Mesenchymal stem cell (in vitro differentiated cells and primary cell): ENCODE results near the gene DGKG.
A peak's percentile ranks its signal among the peaks of the same experiment; 100 is the strongest.

ENCODE experiments used
- DNase-seq: peaks from one replicate; pipeline ENCODE4 v3.0.0-alpha.2; 2013
- H2AFZ ChIP-seq: one replicate; pipeline ENCODE4 v1.6.1; 2013; ENCODE audit warnings: low read depth, mild to moderate bottlenecking, control low read depth, inconsistent platforms, low read length, moderate library complexity
- H2AK5ac ChIP-seq: 2 replicates; pipeline ENCODE4 v1.6.1; 2013; ENCODE audit warnings: low read length, moderate library complexity, mild to moderate bottlenecking, inconsistent platforms; ENCODE audit not compliant: severe bottlenecking
- H2BK120ac ChIP-seq: one replicate; pipeline ENCODE4 v1.6.1; 2013; ENCODE audit warnings: low read depth, mild to moderate bottlenecking, inconsistent platforms, low read length, moderate library complexity
- H2BK12ac ChIP-seq, 2 experiments: one replicate each; pipeline ENCODE4 v1.6.1; 2013; ENCODE audit warnings: inconsistent platforms in 2 of 2, low read length in 2 of 2, mild to moderate bottlenecking in 2 of 2, moderate library complexity in 2 of 2, control low read depth in 1 of 2
- H2BK15ac ChIP-seq: one replicate; pipeline ENCODE4 v1.6.1; 2013; ENCODE audit warnings: mild to moderate bottlenecking, low read depth, inconsistent platforms; ENCODE audit not compliant: poor library complexity, severe bottlenecking
- H2BK5ac ChIP-seq: 2 replicates; pipeline ENCODE4 v1.6.1; 2013; ENCODE audit warnings: low read depth, mild to moderate bottlenecking, low read length, control low read depth, inconsistent platforms; ENCODE audit not compliant: poor library complexity, severe bottlenecking
- H3K14ac ChIP-seq, 2 experiments: one replicate each; pipeline ENCODE4 v1.6.1; 2013; ENCODE audit warnings: inconsistent platforms in 2 of 2, low read length in 2 of 2, control low read depth in 1 of 2, mild to moderate bottlenecking in 1 of 2, moderate library complexity in 1 of 2
- H3K18ac ChIP-seq, 2 experiments: one replicate each; pipeline ENCODE4 v1.6.1; 2013; ENCODE audit warnings: inconsistent platforms in 2 of 2, low read length in 2 of 2, control low read depth in 1 of 2, low read depth in 1 of 2, mild to moderate bottlenecking in 1 of 2
- H3K23ac ChIP-seq, 2 experiments: one replicate each; pipeline ENCODE4 v1.6.1; 2013; ENCODE audit warnings: inconsistent platforms in 2 of 2, low read length in 2 of 2, mild to moderate bottlenecking in 2 of 2, moderate library complexity in 2 of 2, control low read depth in 1 of 2
- H3K27ac ChIP-seq: 2 replicates; pipeline ENCODE4 v1.5.1; 2013; ENCODE audit warnings: mild to moderate bottlenecking, moderate library complexity, low read length, control low read depth, inconsistent platforms; ENCODE audit not compliant: poor library complexity, severe bottlenecking
- H3K27me3 ChIP-seq, 2 experiments: 2 replicates each; pipeline versions ENCODE4 v1.6.1 to v1.7.0; 2013; ENCODE audit warnings: low read length in 2 of 2, mild to moderate bottlenecking in 2 of 2, moderate library complexity in 2 of 2, control low read depth in 1 of 2, inconsistent platforms in 1 of 2; ENCODE audit not compliant: control insufficient read depth in 1 of 2, insufficient read depth in 1 of 2
- H3K36me3 ChIP-seq, 2 experiments: 2 replicates each; pipeline versions ENCODE4 v1.6.1 to v1.7.0; 2013; ENCODE audit warnings: low read length in 2 of 2, control low read depth in 1 of 2, inconsistent platforms in 1 of 2, low read depth in 1 of 2, mild to moderate bottlenecking in 1 of 2; ENCODE audit not compliant: insufficient read depth in 2 of 2, control insufficient read depth in 1 of 2
- H3K4ac ChIP-seq, 2 experiments: one replicate each; pipeline ENCODE4 v1.6.1; 2013; ENCODE audit warnings: inconsistent platforms in 2 of 2, low read length in 2 of 2, mild to moderate bottlenecking in 2 of 2, moderate library complexity in 2 of 2, control low read depth in 1 of 2, low read depth in 1 of 2
- H3K4me1 ChIP-seq: 2 replicates; pipeline ENCODE4 v1.6.1; 2013; ENCODE audit warnings: low read depth, low read length, control low read depth; ENCODE audit not compliant: control insufficient read depth, insufficient read depth
- H3K4me2 ChIP-seq: 2 replicates; pipeline ENCODE4 v1.6.1; 2013; ENCODE audit warnings: low read length, mild to moderate bottlenecking, inconsistent platforms; ENCODE audit not compliant: poor library complexity, severe bottlenecking
- H3K4me3 ChIP-seq, 2 experiments: 2 replicates each; pipeline versions ENCODE4 v1.5.1 to v1.7.0; 2013; ENCODE audit warnings: low read length in 2 of 2, mild to moderate bottlenecking in 2 of 2, control low read depth in 1 of 2, low read depth in 1 of 2; ENCODE audit not compliant: insufficient read depth in 1 of 2
- H3K79me1 ChIP-seq: replicated peaks from 2 replicates; pipeline ENCODE4 v1.6.1; 2013; ENCODE audit warnings: mild to moderate bottlenecking, control low read depth, low read length, inconsistent platforms; ENCODE audit not compliant: poor library complexity, severe bottlenecking
- H3K9ac ChIP-seq: 2 replicates; pipeline ENCODE4 v1.7.0; 2013; ENCODE audit warnings: mild to moderate bottlenecking, low read length, moderate library complexity
- H3K9me3 ChIP-seq: 2 replicates; pipeline ENCODE4 v1.7.0; 2013; ENCODE audit warnings: mild to moderate bottlenecking, low read length; ENCODE audit not compliant: control insufficient read depth
- H4K8ac ChIP-seq: one replicate; pipeline ENCODE4 v1.6.1; 2013; ENCODE audit warnings: inconsistent platforms, mild to moderate bottlenecking, low read length, moderate library complexity
- H4K91ac ChIP-seq: one replicate; pipeline ENCODE4 v1.6.1; 2013; ENCODE audit warnings: mild to moderate bottlenecking, low read length, inconsistent platforms
- WGBS: methylation state at CpG from one replicate; pipeline ENCODE4 v1.1.7; 2013; ENCODE audit warnings: mixed read lengths; 5-methylcytosine and 5-hydroxymethylcytosine counted together

DGKG gene

DNA sequence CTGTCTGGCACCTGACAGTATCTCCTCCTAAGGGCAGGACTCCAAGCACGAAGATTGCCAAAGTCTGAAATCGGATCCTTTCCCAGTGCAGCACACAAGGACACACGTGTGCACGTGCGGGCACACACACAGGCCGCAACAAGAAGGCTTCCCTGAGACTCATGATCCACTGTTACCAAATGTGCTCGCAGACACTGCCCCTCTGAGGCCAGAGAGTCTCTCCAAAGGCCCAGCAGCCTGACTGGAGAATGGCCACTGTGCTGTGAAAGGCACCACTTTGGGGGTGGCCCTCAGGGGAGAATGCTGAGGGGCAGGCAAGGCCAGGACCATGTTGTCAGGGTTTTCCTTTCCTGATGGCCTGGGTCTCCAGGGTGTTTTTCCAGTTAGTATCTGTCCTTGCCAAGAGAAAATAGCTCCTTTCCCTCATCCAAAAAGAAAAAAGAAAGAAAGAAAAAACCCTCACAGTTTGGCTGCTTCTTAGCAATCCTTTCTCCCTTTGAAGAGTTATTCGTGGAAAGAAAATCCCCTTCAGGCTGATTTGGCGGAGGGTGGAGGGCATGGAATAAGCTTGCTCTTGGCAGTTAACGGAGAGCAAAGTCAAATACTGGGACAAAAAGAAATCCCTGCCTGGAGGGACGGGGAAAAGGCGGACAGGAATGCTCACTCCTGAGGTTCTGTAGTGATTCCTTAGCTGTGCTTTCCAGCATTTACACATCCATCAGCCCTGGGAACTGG, 141.0 kb downstream of the DGKG start:
- H4K8ac ChIP-seq: peak overlapping the region; percentile 55
- H2AFZ ChIP-seq: no peak overlapping the region
- peaks cover 3% of the 10 kb centered on the region for H3K4me1 ChIP-seq
- H2AK5ac ChIP-seq: no peak overlapping the region
- H3K36me3 ChIP-seq: no peaks in the 10 kb centered on the region
- no peak overlapping the region for H2BK15ac ChIP-seq
- no peak overlapping the region for H3K27ac ChIP-seq
- H3K4me3 ChIP-seq: no peak overlapping the region
- no peak overlapping the region for H3K14ac ChIP-seq
- no peak overlapping the region for H3K18ac ChIP-seq
- DNase-seq: no peak
- H3K9me3 ChIP-seq: no peaks in the 10 kb centered on the region
- WGBS: 89% methylated on average over 12 of the region's 12 CpGs
- no peaks in the 10 kb centered on the region for H3K79me1 ChIP-seq
- H3K4ac ChIP-seq: no peak overlapping the region
- H2BK5ac ChIP-seq: no peak overlapping the region
- H2BK120ac ChIP-seq: no peak overlapping the region
- peaks cover 10 to 34% of the 10 kb centered on the region in 2 experiments for H3K27me3 ChIP-seq
- no peak overlapping the region for H2BK12ac ChIP-seq
- H4K91ac ChIP-seq: peak overlapping the region; percentile 28
- no peak overlapping the region for H3K9ac ChIP-seq
- H3K4me2 ChIP-seq: no peak overlapping the region
- H3K23ac ChIP-seq: no peak overlapping the region

DNA sequence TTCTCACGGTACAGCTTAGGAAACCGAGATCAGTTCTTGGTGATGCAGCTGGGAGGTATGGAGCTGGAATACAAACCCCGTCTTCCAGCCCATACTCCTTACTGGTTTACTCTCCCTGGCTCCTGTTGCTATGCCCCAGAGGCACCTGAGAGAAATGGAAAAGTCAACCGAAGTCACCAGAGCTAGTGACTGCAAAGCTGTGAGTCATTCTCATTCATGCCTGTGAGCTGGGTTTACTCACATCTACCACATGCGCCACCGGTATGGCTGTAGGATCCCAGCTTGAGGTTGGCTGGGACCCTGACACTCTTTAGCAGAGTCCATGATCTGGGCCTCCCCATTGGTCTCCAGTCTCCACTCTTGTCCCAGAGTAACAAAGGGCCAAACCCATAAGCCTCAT, 141.7 kb downstream of the DGKG start:
- 93% methylated on average over 6 of the region's 6 CpGs for WGBS
- Histone ChIP-seq H2AK5ac (no peak overlapping the region), H3K4me1 (peaks cover 3% of the 10 kb centered on the region), H3K4me2 (no peak overlapping the region), H2BK5ac (no peak overlapping the region), H4K91ac (no peak overlapping the region), H2AFZ (no peak overlapping the region), H3K27me3 (peaks cover 10 to 28% of the 10 kb centered on the region in 2 experiments), H3K23ac (no peak overlapping the region), H3K18ac (no peak overlapping the region), H2BK12ac (no peak overlapping the region), H3K79me1 (no peaks in the 10 kb centered on the region), H3K4me3 (no peak overlapping the region), H3K27ac (no peak overlapping the region), H4K8ac (no peak overlapping the region), H3K14ac (no peak overlapping the region), H3K4ac (no peak overlapping the region), H3K36me3 (no peaks in the 10 kb centered on the region), H2BK120ac (no peak overlapping the region), H2BK15ac (no peak overlapping the region), H3K9ac (no peak overlapping the region), H3K9me3 (no peaks in the 10 kb centered on the region)
- DNase-seq: peak; percentile 14

DNA sequence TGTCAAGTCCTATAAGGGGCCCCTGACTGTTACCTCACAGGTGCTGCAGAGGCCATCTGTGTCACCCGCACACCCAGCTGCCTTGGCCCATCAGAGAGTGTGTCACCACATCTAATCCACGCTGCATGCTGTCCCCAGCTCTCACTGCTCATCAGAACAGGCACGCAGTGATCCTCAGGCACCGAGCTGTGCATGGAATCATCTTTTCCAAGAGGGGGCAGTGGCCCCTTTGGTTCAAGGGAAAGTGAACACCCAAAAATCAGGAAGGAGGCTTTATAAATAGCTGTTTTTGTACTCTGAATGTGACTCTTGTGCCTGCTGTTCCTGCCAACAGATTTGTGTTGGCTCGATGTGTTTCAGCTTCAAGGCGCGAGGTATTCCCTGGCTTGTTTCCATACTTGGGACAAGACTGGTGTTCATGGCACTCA, 142.8 kb downstream of the DGKG start:
- H3K9ac ChIP-seq: no peak overlapping the region
- no peak overlapping the region for H2BK12ac ChIP-seq
- H3K23ac ChIP-seq: no peak overlapping the region
- H3K4ac ChIP-seq: no peak overlapping the region
- no peak overlapping the region for H3K4me3 ChIP-seq
- H3K4me1 ChIP-seq: peaks cover 3% of the 10 kb centered on the region
- no peak overlapping the region for H2BK15ac ChIP-seq
- H2AFZ ChIP-seq: no peak overlapping the region
- no peak overlapping the region for H2BK120ac ChIP-seq
- no peak overlapping the region for H3K14ac ChIP-seq
- H3K9me3 ChIP-seq: no peaks in the 10 kb centered on the region
- 95% methylated on average over 7 of the region's 7 CpGs for WGBS
- H4K8ac ChIP-seq: no peak overlapping the region
- no peak overlapping the region for H4K91ac ChIP-seq
- no peaks in the 10 kb centered on the region for H3K79me1 ChIP-seq
- DNase-seq: no peak
- H2AK5ac ChIP-seq: no peak overlapping the region
- no peak overlapping the region for H3K27ac ChIP-seq
- peaks cover 10 to 19% of the 10 kb centered on the region in 2 experiments for H3K27me3 ChIP-seq
- no peaks in the 10 kb centered on the region for H3K36me3 ChIP-seq
- H3K4me2 ChIP-seq: no peak overlapping the region
- no peak overlapping the region for H2BK5ac ChIP-seq
- no peak overlapping the region for H3K18ac ChIP-seq

DNA sequence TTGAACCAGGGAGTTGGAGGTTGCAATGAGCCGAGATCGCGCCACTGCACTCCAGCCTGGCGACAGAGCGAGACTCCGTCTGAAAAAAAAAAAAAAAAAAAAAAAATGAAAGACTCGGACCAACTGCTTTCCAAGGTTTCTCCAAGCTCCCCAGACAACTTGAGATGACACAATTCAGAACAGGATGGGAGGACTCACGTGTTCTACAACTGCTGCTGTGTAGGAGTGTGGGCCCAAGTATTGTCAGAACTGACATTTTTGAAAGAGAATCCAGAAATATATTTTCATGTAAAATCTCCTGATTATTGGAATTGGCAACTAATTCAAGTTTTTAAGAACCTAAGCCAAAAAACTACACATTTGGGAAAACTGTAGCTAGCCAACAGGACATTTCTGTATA, 143.6 kb downstream of the DGKG start:
- 92% methylated on average over 4 of the region's 8 CpGs for WGBS
- H3K36me3 ChIP-seq: no peaks in the 10 kb centered on the region

More for the DNA sequence above, 143.6 kb downstream of the DGKG start:
- Histone ChIP-seq H3K14ac (no peak overlapping the region), H3K27me3 (peaks cover 10 to 11% of the 10 kb centered on the region in 2 experiments), H2BK15ac (no peak overlapping the region), H3K9me3 (no peaks in the 10 kb centered on the region), H3K18ac (no peak overlapping the region), H3K9ac (no peak overlapping the region), H3K4ac (no peak overlapping the region), H4K8ac (no peak overlapping the region), H3K4me1 (peaks cover 3% of the 10 kb centered on the region), H3K23ac (no peak overlapping the region), H3K27ac (no peak overlapping the region), H2AK5ac (no peak overlapping the region), H2BK120ac (no peak overlapping the region), H2BK5ac (no peak overlapping the region), H2BK12ac (no peak overlapping the region), H3K4me3 (no peak overlapping the region), H3K79me1 (no peaks in the 10 kb centered on the region), H4K91ac (no peak overlapping the region), H2AFZ (no peak overlapping the region), H3K4me2 (no peak overlapping the region)
- DNase-seq: no peak
